Erythroblast (primary cell): Measurements from ENCODE around the gene COX6A2.

Experiments used
- GATA1 ChIP-seq: IDR thresholded peaks from 2 replicates; pipeline ENCODE4 v1.6.1; 2011; ENCODE audit warnings: low read depth, mild to moderate bottlenecking, control low read depth, low read length, moderate library complexity
- POLR2A ChIP-seq: IDR thresholded peaks from 2 replicates; pipeline ENCODE4 v1.6.1; 2011; ENCODE audit warnings: mild to moderate bottlenecking, low read length

DNA sequence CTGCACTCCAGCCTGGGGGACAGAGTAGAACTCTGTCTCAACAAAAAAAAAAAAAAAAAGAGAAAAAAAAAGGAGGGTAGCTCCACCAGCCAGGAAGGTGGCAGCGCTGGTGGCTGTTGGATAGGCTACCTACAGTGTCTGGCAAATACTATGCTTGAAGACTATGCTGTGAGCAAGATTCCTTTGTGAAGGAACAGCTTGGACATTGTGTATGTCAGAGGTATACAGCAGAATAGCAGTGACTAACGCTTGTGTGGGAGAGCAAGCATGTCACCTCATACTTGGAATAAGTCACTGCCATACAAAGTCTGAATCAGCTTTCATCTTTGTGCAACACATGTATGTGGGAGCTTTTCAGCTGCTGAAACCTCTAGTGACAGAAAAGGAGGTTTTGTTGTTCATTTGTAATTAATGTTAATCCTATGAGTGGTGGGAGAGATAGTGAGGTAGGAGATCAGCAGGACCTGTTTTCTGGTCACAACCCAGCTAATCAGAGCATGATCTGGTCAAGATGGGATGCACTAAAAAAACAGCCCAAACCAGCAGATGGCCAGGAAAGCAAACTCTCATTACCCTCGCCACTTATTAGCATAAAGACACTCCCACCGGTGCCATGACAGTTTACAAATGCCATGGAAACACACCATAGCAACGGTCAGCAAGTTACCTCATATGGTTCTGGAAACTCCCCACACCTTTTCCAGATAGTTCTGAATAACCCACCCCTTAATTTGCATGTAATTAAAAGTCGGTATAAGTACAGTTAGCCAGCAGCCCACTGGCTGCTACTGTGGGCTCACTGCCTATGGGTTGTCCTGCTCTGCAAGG is 41.8 kb downstream of the COX6A2 start:
- TF ChIP-seq POLR2A = no peak
- no peak for TF ChIP-seq GATA1
